ENCODE data around the gene TAT. TPM values are rescaled to one million over a fixed set of nuclear protein-coding genes. Genes with fewer than 3 reads are reported as not detected.

The TAT gene
- total RNA-seq, 4 donors from 2014 or later = 0.19 TPM; not detected in 3

GRCh38 chr16:71532366-71532765, 44.5 kb downstream of the TAT start:
- no peak for TF ChIP-seq CTCF (IDR thresholded peaks at IDR 0.05)
- ATAC-seq (ENCODE audit: low FRiP score) = no peak
- no peak for DNase-seq (ENCODE audit: low spot score)

GRCh38 chr16:71528863-71529262, 48.0 kb downstream of the TAT start:
- TF ChIP-seq CTCF (IDR thresholded peaks at IDR 0.05) = no peak
- no peak for DNase-seq (ENCODE audit: low spot score)

GRCh38 chr16:71528257-71528656, 48.6 kb downstream of the TAT start:
- TF ChIP-seq CTCF (IDR thresholded peaks at IDR 0.05) = no peak
- ATAC-seq (ENCODE audit: low FRiP score) = no peak
- no peak for DNase-seq (ENCODE audit: low spot score)

More at GRCh38 chr16:71528863-71529262, 48.0 kb downstream of the TAT start:
- no peak for ATAC-seq (ENCODE audit: low FRiP score)

GRCh38 chr16:71526111-71526631, 50.7 kb downstream of the TAT start, which contains the start of gene CHST4:
Gene CHST4, plus strand, starts transcription at chr16:71526426. Its CDS starts 10,252 bp downstream, at chr16:71536678.
- no peak for TF ChIP-seq CTCF (IDR thresholded peaks at IDR 0.05)
- DNase-seq (ENCODE audit: low spot score) = no peak
- ATAC-seq (ENCODE audit: low FRiP score) = peak; percentile 87

- ATAC-seq (ENCODE audit: low FRiP score) (peak; percentile 60), DNase-seq (ENCODE audit: low spot score) (no peak)
- no peak for TF ChIP-seq CTCF (IDR thresholded peaks at IDR 0.05)
These were observed 52.0 kb downstream of the TAT start for GRCh38 chr16:71524566-71525553.

- DNase-seq (ENCODE audit: low spot score) = no peak
These were observed 56.3 kb downstream of the TAT start for GRCh38 chr16:71520550-71520949.

More at GRCh38 chr16:71520550-71520949, 56.3 kb downstream of the TAT start:
- ATAC-seq (ENCODE audit: low FRiP score) = no peak
- no peak for TF ChIP-seq CTCF (IDR thresholded peaks at IDR 0.05)

Small RNAs within 50 kb of the gene (small RNA-seq; reads per million reads assigned to genes)
- not detected for gene RNU6-1061P

Other genes with a start within 250 kb of the TAT start
- 100 to 1,000 TPM in 2 of 4 donors, 10 to 100 TPM in 2; 15.0 to 148 (median 105) TPM for gene CALB2, start 218.4 kb downstream of the TAT start, total RNA-seq
- gene TLE7, start 135.0 kb downstream of the TAT start, total RNA-seq = not detected
- 10 to 100 TPM in 1 of 4 donors, 1 to 10 TPM in 3; 4.1 to 10.1 (median 7.3) TPM for gene ZNF23, start 114.8 kb downstream of the TAT start, total RNA-seq
- 1 to 10 TPM; 3.0 to 9.5 (median 5.9) TPM for gene ZNF19, start 87.8 kb downstream of the TAT start, total RNA-seq
- gene CHST4, start 50.7 kb downstream of the TAT start, total RNA-seq = 1 to 10 TPM in 1 of 4 donors, under 1 TPM in 2, not detected in 1; 0.72 to 3.0 (median 0.82) TPM
- not detected for gene MARVELD3, start 49.1 kb upstream of the TAT start, total RNA-seq
- 10 to 100 TPM in 3 of 4 donors, 1 to 10 TPM in 1; 7.4 to 21.5 (median 17.4) TPM for gene PHLPP2, start 147.6 kb upstream of the TAT start, total RNA-seq
- 100 to 1,000 TPM in 1 of 4 donors, 10 to 100 TPM in 3; 80.0 to 108 (median 92.4) TPM for gene AP1G1, start 231.7 kb upstream of the TAT start, total RNA-seq